HG03565 (cell line): Measurements from ENCODE around the gene COQ7.

Source experiments
- ATAC-seq: cut with Tn5 transposase; IDR thresholded peaks from one replicate; pipeline ENCODE4 v1.9.1; 2021; ENCODE audit warnings: mild to moderate bottlenecking, moderate library complexity; ENCODE audit not compliant: unreplicated experiment

COQ7 gene

DNA sequence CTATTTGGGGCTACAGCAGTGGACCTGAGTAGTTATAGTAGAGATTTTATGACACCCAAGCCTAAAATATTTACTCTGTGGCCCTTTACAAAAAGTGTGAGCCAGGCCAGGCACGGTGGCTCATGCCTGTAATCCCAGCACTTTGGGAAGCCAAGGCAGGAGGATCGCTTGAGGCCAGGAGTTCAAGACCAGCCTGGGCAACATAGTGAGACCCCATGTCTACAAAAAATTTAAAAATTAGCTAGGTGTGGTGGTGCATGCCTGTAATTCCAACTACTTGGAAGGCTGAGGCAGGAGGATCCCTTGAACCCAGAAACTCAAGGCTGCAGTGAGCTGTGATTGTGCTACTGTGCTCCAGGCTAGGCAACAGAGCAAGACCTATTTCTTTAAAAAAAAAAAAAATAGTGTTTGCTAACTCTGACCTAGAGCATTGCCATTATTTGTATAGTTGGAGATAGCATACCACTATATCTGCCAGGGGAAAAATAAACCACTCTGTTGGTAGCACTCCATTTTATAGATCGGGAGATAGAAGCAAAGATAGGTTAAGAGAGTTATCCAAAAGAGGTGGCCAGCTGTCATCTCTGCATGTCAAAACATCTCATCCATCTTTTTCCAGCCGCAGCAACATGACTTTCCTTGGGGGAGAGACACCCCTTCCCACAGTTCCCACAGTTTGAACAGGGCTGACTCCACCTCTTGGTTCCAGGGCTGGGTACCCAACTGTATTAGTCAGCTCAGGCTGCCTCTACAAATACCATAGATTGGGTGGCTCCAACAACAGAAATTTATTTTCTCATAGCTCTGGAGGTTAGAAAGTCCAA, 43.3 kb downstream of the COQ7 start:
- ATAC-seq: no peak

DNA sequence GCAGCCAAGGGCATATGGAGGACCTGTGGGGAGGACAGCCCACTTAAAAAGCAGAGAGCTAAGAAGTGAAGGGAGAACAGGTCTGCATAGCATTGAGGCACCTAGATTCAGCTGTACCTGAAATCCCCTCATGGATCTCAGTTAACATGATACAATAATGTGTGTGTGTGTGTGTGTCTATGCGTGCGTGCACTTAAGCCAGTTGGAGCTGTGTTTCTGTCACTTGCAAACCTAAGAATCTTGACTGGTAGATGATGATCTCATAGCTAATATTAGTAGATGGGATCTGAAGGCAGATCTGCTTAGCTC, 44.6 kb downstream of the COQ7 start:
- ATAC-seq: no peak

DNA sequence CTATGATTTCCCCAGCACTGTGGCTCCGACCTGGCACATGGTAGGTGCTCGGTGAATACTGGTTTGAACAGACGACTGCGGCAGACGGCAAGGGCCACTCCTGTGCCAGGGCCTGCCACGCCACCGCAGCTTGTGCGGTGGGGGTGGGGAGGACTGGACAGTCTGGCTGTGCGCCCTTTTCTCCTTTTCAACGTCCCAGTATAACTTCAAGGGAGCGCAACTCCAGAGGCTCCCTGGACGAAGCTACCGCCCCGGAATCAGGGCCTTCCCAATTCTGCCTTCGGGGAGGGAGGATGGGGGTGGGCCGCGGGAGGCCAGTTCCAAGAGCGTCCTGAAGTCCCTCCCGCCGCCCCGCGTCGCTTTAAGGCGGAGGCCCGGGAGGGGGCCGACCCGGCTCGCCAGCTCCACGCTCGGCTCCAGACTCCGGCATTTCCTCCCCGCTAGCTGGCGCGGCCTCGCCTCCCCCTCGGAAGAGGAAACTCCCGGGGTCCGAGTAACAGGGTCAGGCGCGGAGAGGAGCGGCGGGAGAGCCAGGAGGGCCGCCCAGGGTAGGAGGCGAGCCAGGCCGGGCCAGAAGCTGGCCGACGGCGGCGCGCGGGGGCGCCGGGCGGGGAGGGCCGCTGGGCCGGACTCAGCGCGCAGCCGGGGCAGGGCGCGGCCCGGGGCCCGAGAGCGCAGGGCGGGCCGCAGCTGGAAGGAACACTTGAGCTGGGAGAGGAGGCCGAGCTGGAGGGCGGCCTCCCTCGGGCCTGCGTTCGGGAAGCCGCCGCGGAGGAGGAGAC, 46.4 kb downstream of the COQ7 start, which contains the start of gene ITPRIPL2:
TSS of gene ITPRIPL2 (plus strand) at position 388 of the 782 bp plus-strand sequence. CDS start 498 bp downstream, outside the sequence.
- ATAC-seq: no peak

DNA sequence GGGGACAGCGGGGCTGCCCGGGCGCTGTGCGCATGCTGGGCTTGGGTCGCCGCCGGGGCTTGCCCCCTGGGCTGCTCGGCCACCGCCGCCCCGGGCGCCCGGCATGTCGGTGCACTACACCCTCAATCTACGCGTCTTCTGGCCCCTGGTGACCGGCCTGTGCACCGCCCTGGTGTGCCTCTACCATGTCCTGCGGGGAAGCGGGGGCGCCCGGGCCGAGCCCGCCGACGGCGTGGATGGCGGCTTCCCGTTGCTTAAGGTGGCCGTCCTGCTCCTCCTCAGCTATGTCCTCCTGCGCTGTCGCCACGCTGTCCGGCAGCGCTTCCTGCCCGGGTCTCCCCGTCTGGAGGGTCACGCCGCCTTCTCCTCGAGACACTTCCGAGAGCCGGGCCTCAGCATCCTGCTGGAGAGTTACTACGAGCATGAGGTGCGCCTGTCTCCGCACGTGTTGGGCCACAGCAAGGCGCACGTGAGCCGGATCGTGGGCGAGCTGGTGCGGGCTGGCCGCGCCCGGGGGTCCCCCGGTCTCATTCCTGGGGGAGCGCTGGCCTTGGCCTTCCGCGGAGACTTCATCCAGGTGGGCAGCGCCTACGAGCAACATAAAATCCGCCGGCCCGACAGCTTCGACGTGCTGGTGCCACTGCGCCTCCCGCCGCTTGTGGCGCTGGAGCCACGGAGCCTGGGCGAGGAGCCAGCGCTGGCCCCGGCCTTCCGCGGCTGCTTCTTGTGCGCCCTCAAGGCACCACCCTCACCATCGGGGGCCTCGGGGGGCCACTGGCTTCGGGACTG, 47.1 kb downstream of the COQ7 start:
- ATAC-seq: no peak

DNA sequence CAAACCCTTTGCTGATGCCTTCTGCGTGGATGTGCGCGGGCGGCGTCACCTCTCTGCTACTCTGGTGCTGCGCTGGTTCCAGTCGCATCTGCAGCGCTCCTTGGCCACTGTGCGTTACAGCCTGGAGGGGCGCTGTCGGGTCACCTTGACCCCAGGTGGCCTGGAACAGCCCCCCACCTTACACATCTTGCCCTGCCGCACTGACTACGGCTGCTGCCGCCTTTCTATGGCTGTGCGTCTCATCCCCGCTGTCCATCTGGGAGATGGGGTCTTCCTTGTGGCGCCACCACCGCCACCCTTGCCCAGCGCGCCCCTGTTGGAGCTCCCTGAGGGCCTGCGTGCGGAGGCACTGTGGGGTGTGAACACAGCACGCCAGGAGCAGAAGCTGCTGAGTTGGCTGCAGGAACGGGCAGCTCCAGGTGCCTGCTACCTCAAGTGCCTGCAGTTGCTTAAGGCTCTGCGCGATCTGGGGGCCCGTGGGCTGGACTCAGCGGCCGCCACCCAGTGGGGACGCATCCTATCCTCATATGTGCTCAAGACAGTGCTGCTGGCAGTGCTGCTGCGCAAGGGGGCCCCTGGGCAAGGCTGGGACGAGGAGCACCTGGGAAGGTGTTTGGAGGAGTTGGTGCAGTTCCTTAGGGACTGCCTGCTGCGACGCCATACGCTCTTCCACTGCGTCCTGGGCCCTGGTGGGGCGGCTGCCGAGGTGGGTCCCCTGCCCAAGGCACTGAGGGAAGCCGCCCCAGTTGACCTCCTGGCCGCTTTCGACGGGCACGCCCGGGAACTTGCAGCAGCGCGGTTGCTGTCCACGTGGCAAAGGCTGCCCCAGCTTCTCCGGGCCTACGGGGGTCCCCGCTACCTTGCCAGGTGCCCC, 48.0 kb downstream of the COQ7 start:
- no peak for ATAC-seq

DNA sequence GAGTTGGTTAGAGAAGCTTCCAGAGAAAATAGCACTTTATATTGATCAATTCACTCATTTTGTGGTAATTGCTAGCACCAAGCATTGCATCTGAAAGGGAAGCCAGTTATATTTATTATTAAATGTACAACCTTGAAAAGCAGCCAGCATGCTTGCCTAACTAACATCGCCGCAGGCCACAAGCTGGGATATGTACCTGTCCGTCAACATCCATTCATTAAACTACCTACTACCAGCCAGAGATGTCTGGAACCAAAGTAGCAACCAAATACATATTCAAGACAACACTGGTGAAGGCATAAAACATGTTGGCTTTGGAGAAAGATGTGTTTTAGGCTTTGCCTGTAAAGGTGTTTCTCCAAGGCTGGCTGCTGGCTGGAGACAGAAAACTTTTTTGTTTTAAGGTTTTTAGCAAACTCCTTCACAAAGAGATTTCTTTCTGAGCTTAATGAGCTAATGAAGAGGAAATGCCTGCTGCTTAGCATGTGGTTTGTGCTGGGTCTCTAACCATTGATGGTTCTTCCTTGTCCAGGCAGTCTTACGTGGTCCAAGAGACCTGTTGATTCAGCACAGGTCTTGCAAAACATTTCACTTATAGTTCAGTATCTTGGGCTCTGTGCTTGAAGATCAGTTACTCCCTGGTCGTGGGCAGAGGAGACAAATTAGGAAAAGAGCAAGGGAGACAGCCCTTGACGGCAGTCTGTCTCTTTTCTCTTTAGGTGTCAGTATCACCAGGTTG, 49.5 kb downstream of the COQ7 start:
- ATAC-seq: no peak

DNA sequence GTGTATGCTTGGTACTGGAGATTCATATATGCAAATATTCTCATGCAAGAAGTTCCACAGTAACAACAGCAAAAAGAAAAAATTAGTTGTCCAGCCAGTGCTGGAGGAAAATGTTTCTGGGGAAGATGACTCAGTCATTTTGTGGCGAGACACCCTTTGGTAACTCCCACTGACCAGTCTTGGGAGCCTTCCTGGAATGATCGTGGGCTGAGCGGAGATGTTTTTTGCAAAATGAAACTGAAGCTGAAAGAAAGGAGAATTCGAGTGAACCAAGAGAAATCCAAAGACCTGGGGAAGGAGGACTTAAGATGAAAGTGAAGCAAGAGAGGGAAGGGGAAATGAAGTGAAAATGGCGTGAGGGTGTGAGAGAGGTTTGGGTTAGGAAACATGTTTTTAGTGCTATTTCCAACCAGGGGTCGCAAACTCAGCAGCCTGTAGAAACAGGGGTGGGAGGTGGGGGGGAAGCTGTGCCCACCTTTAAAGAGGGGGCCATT, 51.6 kb downstream of the COQ7 start:
- no peak for ATAC-seq

DNA sequence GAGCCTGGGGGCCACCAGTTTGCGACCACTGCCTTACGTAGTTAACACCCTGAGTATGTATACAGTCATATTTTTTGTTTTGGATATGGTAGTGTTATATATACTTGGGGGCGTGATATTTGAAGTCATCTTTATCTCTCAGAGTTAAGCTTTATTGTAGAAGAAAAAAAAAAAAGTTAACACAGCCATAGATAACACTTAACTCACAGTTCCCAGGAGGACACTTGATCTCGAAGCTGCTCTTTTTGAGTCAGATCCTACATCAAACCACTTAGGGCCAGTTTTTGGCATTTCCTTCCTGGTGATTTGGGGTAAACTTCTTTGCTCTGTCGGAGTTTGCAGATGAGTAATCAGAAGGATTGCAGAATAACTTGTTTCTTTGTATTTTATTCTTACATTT, 52.1 kb downstream of the COQ7 start:
- no peak for ATAC-seq

DNA sequence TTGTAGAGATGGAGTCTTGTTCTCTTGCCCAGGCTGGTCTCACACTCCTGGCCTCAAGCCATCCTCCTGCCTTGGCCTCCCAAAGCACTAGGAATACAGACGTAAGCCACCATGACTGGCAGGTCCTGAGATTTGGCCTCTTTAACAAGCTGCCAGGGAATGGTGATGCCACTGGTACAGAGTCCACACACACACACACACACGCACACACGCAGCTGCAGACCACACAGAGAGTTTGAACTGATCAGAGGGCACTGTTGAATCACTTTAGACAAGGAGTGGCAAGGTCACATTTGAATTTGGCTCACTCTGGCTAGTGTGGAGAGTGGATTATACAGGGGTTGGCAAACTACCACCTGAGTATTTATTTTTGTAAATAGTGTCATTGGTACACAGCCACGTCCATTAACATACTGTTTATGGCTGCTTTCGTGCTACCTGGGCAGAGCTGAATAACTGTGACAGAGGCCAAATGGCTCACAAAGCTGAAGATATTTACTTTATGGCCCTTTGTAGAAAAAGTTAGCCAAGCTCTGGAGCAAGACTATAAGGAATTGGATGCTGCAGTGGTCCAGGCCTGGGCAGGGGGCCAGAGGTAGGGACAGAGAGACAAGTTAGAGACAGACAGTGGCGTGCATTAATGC, 56.2 kb downstream of the COQ7 start:
- ATAC-seq: no peak

DNA sequence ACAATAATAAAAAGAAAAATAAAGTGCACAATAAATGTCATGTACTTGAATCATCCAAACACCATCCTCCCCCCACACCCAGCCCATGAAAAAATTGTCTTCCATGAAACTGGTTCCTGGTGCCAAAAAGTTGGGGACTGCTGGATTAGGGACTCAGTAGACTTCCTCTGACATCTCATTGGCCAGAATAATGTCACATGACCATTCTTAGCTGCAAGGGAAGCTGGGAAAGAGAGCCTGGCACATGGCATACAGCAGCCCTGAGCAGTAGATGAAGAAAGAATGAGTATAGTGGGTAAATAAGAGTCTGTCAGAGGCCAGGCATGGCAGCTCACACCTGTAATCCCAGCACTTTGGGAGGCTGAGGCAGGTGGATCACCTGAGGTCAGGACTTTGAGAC, 58.9 kb downstream of the COQ7 start:
- no peak for ATAC-seq

DNA sequence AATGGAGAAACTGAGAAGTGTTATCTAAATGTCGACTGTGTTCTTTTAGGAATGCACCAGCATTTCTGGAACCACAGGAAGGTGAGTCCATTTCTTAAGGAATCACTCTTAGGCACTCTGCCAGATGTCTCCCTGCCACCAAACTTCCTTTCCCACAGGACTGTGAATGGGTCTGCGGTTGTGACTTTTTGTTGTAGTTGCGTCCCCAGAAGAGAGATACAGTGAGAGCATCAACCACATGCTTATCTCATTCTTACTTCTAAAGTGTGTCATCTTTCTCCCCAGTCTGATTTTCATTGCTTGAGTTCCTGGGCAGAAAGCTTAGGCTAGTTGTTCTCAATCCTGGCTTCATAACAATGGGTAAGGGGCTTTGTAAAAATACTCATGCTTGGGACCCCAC, 59.8 kb downstream of the COQ7 start:
- ATAC-seq: no peak

DNA sequence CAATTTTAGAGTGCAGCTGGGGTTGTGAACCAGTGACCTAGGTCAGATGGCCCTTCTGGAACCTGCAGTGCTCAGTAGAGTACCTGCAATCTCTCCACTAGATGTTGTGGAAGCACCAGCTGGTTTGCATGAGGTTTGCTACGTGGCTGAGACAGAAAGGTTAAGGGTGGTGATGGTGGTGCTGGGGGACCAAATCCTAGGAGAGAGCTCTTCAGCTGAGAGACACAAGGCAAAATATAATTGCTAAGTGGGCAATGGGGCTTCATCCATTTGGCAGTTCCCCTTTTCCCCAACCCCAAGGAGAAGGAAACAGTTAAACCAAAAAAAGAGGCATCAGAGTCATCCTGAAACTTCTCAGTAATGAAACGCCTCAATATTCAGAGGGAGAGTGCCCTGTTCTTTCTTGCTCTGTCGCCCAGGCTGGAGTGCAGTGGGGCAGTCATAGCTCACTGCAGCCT, 60.3 kb downstream of the COQ7 start:
- no peak for ATAC-seq

DNA sequence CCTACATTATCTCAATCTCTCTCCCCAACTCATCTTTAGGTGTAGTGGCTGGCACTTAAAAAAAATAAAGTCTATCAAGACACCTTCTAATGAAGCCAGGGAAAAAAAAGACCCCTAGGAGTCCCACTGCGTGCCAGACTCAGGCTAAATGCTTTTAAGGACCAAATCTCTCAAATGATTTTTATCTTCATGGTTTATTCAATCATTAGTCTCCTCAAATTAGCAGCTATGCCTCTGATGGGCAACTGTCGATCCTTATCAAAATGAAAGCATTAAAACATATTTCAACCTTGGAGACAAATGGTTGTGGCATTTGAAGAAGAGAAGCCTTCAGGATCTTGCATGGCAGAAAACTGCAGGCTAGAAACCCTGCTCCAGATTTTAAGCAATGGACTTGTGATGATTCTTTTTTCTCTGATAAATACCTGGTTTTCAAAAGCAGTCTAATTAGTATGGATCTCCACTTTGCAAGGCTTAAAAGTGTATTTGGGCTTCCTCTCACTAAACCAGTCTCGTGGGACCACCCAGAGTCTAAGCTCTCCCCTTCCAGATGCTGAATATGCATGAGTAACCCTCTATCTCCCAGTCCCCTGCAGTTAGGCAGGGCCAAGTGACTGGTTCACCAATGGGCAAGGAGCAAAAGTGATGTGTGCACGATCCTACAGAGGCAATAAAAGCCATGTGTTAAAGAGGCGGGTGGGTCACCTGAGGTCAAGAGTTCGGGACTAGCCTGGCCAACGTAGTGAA, 61.2 kb downstream of the COQ7 start:
- no peak for ATAC-seq
